ENCODE measurements around the gene NUP133. TPM values are rescaled to one million over a fixed set of nuclear protein-coding genes. Genes with fewer than 3 reads are reported as not detected.

NUP133 gene
- polyA plus RNA-seq, 3 donors = 9.0 to 12.8 (median 12.4) TPM

DNA sequence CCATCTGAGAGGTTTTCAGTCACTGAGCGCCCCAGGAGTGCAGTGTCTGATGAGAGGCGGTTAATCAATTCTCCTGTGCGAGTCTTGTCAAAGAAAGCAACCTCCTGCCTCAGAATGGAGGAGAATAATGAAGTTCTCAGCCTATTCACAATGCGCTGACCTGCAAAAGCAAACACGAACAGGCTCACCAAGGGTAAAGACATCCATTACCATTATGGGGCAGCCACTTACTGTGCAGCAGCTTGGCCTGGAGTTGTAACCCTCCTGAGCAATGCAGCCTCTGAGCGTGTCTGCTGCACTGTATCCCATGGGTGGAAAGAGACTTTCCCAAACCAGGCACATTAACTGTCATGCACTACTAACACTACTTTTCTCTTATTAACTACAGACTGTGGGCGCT, 39.4 kb upstream of the NUP133 start:
- Mint-ChIP-seq H3K4me1 (peaks cover 5% of the 10 kb centered on the region), H3K27me3 (ENCODE audit: low read depth in 3 of 3) (no peaks in the 10 kb centered on the region), H3K27ac (no peak overlapping the region), H3K9me3 (no peaks in the 10 kb centered on the region), H3K36me3 (peaks cover 54 to 58% of the 10 kb centered on the region in 2 donors), H3K4me3 (no peak overlapping the region)
- Histone ChIP-seq H3K27me3 (ENCODE audit: control insufficient read depth in 2 of 2, insufficient read depth in 2 of 2, low read length in 2 of 2) (no peaks in the 10 kb centered on the region), H3K79me2 (ENCODE audit: insufficient read depth, low read length) (peaks cover 52% of the 10 kb centered on the region), H4K20me1 (ENCODE audit: insufficient read depth, low read length) (peaks cover 34% of the 10 kb centered on the region), H3K9ac (ENCODE audit: insufficient read depth, low read length, poor library complexity, severe bottlenecking) (no peak overlapping the region), H3K27ac (ENCODE audit: low read depth in 1 of 2, low read length in 2 of 2) (no peak overlapping the region), H3K9me3 (replicated peaks in 1 of 2; ENCODE audit: control insufficient read depth in 1 of 2, insufficient read depth in 1 of 2, low read length in 2 of 2) (no peaks in the 10 kb centered on the region), H3K4me3 (replicated peaks in 1 of 3; ENCODE audit: low read depth in 2 of 3, low read length in 3 of 3) (no peak overlapping the region), H3K36me3 (replicated peaks in 1 of 2; ENCODE audit: control insufficient read depth in 1 of 2, insufficient read depth in 2 of 2, low read length in 2 of 2) (peaks cover 53 to 63% of the 10 kb centered on the region in 2 donors), H3K4me2 (replicated peaks; ENCODE audit: extremely low read depth, low read length, poor library complexity, severe bottlenecking) (no peak overlapping the region), H3K4me1 (ENCODE audit: control insufficient read depth in 1 of 2, insufficient read depth in 2 of 2, low read length in 2 of 2) (peaks cover 0 to 3% of the 10 kb centered on the region in 2 donors), H2AFZ (ENCODE audit: insufficient read depth, low read depth, low read length, poor library complexity, severe bottlenecking) (no peak overlapping the region)
- no peak for DNase-seq
- WGBS (ENCODE audit: insufficient coverage) = 100% methylated on average over 2 of the region's 7 CpGs
- intact Hi-C loops (cut with micrococcal nuclease) = no loop called here
- TF ChIP-seq, protein P1, sequence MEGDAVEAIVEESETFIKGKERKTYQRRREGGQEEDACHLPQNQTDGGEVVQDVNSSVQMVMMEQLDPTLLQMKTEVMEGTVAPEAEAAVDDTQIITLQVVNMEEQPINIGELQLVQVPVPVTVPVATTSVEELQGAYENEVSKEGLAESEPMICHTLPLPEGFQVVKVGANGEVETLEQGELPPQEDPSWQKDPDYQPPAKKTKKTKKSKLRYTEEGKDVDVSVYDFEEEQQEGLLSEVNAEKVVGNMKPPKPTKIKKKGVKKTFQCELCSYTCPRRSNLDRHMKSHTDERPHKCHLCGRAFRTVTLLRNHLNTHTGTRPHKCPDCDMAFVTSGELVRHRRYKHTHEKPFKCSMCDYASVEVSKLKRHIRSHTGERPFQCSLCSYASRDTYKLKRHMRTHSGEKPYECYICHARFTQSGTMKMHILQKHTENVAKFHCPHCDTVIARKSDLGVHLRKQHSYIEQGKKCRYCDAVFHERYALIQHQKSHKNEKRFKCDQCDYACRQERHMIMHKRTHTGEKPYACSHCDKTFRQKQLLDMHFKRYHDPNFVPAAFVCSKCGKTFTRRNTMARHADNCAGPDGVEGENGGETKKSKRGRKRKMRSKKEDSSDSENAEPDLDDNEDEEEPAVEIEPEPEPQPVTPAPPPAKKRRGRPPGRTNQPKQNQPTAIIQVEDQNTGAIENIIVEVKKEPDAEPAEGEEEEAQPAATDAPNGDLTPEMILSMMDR (IDR thresholded peaks at IDR 0.05) = no peak

DNA sequence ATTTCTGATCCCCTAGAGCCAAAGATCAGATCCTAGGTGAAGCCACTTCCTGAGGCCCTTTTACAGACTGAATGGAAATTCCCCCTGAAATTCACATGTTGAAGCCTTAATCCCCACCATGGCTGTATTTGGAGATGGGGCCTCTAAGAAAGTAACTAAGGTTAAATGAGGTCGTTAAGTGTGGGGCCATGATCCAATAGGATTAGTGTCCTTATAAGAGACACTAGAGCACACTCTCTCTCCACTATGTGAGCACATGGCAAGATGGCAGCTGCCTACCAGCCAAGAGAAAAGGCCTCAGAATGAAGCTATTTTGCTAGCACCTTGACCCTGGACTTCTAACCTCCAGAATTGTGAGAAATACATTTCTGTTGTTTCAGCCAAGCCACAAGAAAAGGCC, 36.4 kb upstream of the NUP133 start:
- Histone ChIP-seq H3K4me1 (ENCODE audit: control insufficient read depth in 1 of 2, insufficient read depth in 2 of 2, low read length in 2 of 2) (no peaks in the 10 kb centered on the region), H3K79me2 (ENCODE audit: insufficient read depth, low read length) (peaks cover 22% of the 10 kb centered on the region), H2AFZ (ENCODE audit: insufficient read depth, low read depth, low read length, poor library complexity, severe bottlenecking) (no peak overlapping the region), H3K4me2 (replicated peaks; ENCODE audit: extremely low read depth, low read length, poor library complexity, severe bottlenecking) (no peak overlapping the region), H3K36me3 (replicated peaks in 1 of 2; ENCODE audit: control insufficient read depth in 1 of 2, insufficient read depth in 2 of 2, low read length in 2 of 2) (peaks cover 81 to 92% of the 10 kb centered on the region in 2 donors), H3K27me3 (ENCODE audit: control insufficient read depth in 2 of 2, insufficient read depth in 2 of 2, low read length in 2 of 2) (no peaks in the 10 kb centered on the region), H3K27ac (ENCODE audit: low read depth in 1 of 2, low read length in 2 of 2) (no peak overlapping the region), H3K9me3 (replicated peaks in 1 of 2; ENCODE audit: control insufficient read depth in 1 of 2, insufficient read depth in 1 of 2, low read length in 2 of 2) (no peaks in the 10 kb centered on the region), H4K20me1 (ENCODE audit: insufficient read depth, low read length) (peaks cover 9% of the 10 kb centered on the region), H3K4me3 (replicated peaks in 1 of 3; ENCODE audit: low read depth in 2 of 3, low read length in 3 of 3) (no peak overlapping the region), H3K9ac (ENCODE audit: insufficient read depth, low read length, poor library complexity, severe bottlenecking) (no peak overlapping the region)
- Mint-ChIP-seq H3K27ac (no peak overlapping the region), H3K27me3 (ENCODE audit: low read depth in 3 of 3) (no peaks in the 10 kb centered on the region), H3K4me1 (no peaks in the 10 kb centered on the region), H3K4me3 (no peak overlapping the region), H3K36me3 (peaks cover 72 to 87% of the 10 kb centered on the region in 2 donors), H3K9me3 (no peaks in the 10 kb centered on the region)
- no CpG with 5 or more reads among the region's 1 CpG for WGBS (ENCODE audit: insufficient coverage)
- no peak for DNase-seq
- intact Hi-C loops (cut with micrococcal nuclease) = no loop called here
- TF ChIP-seq, protein P1 (IDR thresholded peaks at IDR 0.05) = no peak
